Stimulated activated CD8-positive, alpha-beta memory T cell treated with anti-CD3 and anti-CD28 coated beads, Interleukin-12 subunit alpha, Interleukin-12 subunit beta, amount 100 ng/mL, for 1 hour (primary cell): ENCODE results near the gene CSN3.

ENCODE experiments used
- DNase-seq: peaks from one replicate; pipeline ENCODE4 v3.0.0-alpha.2; 2020; ENCODE audit warnings: low read depth

CSN3 gene

DNA sequence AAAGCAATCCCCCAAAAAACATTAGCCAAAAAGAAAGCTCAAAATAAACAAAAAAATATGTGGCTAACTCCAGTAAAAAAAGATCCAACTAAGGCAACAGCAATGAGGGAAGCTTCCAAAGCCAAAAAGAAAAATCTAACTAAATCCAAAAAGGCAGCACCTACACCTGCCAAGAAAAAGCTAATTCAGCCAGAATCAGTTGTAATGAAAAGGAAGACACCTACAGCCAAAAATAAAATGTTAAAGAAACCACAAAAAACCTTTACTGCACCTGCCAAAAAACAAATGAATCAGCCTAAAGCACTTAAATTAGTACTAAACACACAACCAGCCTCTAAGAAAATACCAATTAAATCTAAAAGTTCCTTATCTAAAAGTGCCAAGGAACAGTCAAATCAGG, 55.2 kb downstream of the CSN3 start:
- no peak for DNase-seq

DNA sequence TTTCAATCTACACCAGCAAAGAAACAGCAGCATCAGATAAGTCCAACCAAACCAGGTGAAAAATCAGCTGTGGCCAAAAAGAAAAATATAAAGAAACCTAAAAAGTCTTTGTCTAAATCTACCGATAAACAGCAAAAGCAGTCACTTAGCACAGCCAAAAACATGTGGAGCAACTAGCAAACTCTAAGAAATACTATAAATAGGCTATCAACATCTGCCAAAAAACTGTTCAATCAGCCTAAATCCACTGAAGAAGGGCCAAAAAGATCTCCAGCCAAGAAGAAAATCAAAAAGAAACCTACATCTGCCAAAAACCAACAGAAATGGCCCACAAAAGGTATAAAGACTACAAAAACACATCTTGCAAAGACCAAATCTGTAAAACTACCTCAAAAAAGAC, 55.7 kb downstream of the CSN3 start:
- DNase-seq, result no peak

- DNase-seq, result no peak
Measured at GRCh38 chr4:70299643-70300042, 57.2 kb downstream of the CSN3 start.

DNA sequence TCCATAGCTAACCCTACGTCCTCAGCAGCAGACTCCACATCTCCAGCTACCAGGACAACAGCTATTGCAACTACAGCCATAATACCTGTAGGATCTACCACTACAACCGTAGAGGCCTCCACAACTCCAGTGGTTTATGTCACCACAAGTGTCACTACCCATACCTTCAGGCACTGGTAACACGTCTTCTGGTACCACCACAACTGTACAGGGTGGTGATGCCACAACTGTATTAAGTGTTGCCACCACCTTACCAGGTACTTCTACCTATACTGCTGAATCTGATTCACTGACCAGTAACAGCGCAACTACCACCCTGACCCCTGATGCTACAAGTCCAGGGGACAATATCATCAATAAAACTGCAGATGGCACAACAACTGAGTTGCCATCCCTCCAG, 57.8 kb downstream of the CSN3 start:
- no peak for DNase-seq
